HepG2 (cell line): ENCODE results near the gene TSTD2. TPM values are rescaled to one million over a fixed set of nuclear protein-coding genes. Genes with fewer than 3 reads are reported as not detected.

Experiments
- CHD4 ChIP-seq: fragments of 200-600 bp; sonication (generic); IDR thresholded peaks from 2 replicates; pipeline ENCODE4 v1.7.0; 2017; ENCODE audit warnings: mild to moderate bottlenecking, low read length, borderline replicate concordance
- KMT2B ChIP-seq: IDR thresholded peaks from 2 replicates; pipeline ENCODE4 v1.6.1; 2016; ENCODE audit warnings: missing genetic modification reagents, missing compliant biosample characterization
- SAP130 ChIP-seq: IDR thresholded peaks from 2 replicates; pipeline ENCODE4 v1.6.1; 2016; ENCODE audit warnings: low read depth
- ZEB1 ChIP-seq: IDR thresholded peaks from 2 replicates; pipeline ENCODE4 v1.6.1; 2012; ENCODE audit warnings: mild to moderate bottlenecking, low read depth, inconsistent platforms; ENCODE audit not compliant: insufficient replicate concordance
- ZNF24 ChIP-seq: fragments of 450-650 bp; IDR thresholded peaks from 2 replicates; pipeline ENCODE4 v1.6.1; 2017; ENCODE audit warnings: antibody characterized with exemption, mild to moderate bottlenecking
- ZNF720 ChIP-seq: sonication (generic); formaldehyde crosslinking; IDR thresholded peaks from 2 replicates; pipeline ENCODE4 v1.4.0; 2020; ENCODE audit warnings: missing genetic modification reagents
- ZSCAN21 ChIP-seq: sonication (generic); formaldehyde crosslinking; IDR thresholded peaks from 2 replicates; pipeline ENCODE4 v1.8.0; 2022; ENCODE audit warnings: mild to moderate bottlenecking, missing genetic modification reagents, moderate library complexity, borderline replicate concordance
- polyA plus RNA-seq, 8 experiments: library from polyadenylated mRNA; depleted of rRNA in 3 of 8; stranded (reverse) in 7 of 8; unstranded in 1 of 8; fragments of >200 nt; fragmentation: Illumina TruSeq in 4 of 8; extraction: Trizol in 4 of 8; gene quantifications; 2 replicates each; pipeline versions ENCODE4 v1.2.1 to v1.2.3, GENCODE V29; 2011 to 2016; ENCODE audit warnings: low read depth in 4 of 8, missing spikeins in 1 of 8, mixed read lengths in 1 of 8; ENCODE audit not compliant: insufficient read depth in 1 of 8
- total RNA-seq, 5 experiments: library from RNA; depleted of rRNA; stranded (reverse); fragments of >200 nt; fragmentation: Illumina TruSeq; extraction: Trizol; gene quantifications; 2 replicates each; pipeline ENCODE4 v1.2.3, GENCODE V29; 2016; ENCODE audit warnings: low read depth in 1 of 5
- TF ChIP-seq, protein P1 (sequence below): sonication (generic); formaldehyde crosslinking; IDR thresholded peaks from 2 replicates; pipeline ENCODE4 v1.4.0; 2020; ENCODE audit warnings: missing genetic modification reagents
- TF ChIP-seq, protein P2 (sequence below): sonication (generic); formaldehyde crosslinking; IDR thresholded peaks from 2 replicates; pipeline ENCODE4 v1.8.1; 2023; ENCODE audit warnings: mild to moderate bottlenecking, missing genetic modification reagents
- TF ChIP-seq, protein P3 (sequence below), 2 experiments: fragments of 450-650 bp in 1 of 2; sonication (generic) in 1 of 2; formaldehyde crosslinking; IDR thresholded peaks; 2 replicates each; pipeline versions ENCODE4 v1.5.0 to v1.8.0; 2020 to 2022; ENCODE audit warnings: mild to moderate bottlenecking in 1 of 2, missing genetic modification reagents in 1 of 2
- TF ChIP-seq, protein P4 (sequence below): sonication (generic); formaldehyde crosslinking; IDR thresholded peaks from 2 replicates; pipeline ENCODE4 v1.9.0; 2021; ENCODE audit warnings: missing genetic modification reagents, mild to moderate bottlenecking, borderline replicate concordance

The TSTD2 gene
- total and polyA plus RNA-seq, 2 of the 13 experiments (the other 11 are each of a cell fraction or from before 2014, with no cell fraction given): 16.0 to 23.1 TPM

DNA sequence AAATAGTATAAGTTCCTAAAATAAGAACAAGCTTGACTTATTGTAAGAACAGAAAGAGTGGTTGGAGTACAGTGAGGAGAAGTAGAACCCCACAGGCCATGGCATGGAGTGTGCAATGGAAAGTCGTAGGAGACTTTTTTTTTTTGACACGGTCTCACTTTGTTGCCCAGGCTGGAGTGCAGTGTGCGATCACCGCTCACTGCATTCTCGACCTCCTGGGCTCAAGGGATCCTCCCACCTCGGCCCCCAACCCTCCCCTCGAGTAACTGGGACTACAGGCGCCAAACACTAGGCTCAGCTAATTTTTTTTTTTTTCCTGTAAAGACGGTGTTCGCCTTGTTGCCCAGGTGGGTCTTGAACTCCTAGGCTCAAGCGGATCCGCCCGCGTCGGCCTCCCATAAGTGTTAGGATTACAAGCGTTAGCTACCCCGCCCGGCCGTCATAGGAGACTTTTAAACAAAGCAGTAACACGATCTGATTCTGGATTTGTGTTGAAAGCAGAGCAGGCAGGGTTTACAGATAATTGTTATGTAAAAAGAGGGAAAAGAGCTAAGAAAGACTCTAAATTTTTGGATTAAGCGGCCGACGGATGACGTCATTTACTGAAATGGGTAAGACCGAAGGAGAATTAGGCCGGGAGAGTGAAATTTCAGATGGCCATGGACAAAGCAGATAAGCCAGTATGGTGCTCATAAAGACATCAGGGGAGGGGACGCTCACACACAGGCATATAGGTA is 752 bp downstream of the TSTD2 start (continued):
- TF ChIP-seq ZEB1 (no peak), ZSCAN21 (CRISPR knock-in tag) (no peak), ZNF24 (peak; percentile 75; the same call in 1 of the 2 replicates), ZNF720 (CRISPR knock-in tag) (no peak), SAP130 (CRISPR knock-in tag) (0 out of 2 replicates have a peak, but pooled peaks have one; percentile 7), CHD4 (0 out of 2 replicates have a peak, but pooled peaks have one; percentile 12), KMT2B (CRISPR knock-in tag) (no peak)
- TF ChIP-seq, protein P1, sequence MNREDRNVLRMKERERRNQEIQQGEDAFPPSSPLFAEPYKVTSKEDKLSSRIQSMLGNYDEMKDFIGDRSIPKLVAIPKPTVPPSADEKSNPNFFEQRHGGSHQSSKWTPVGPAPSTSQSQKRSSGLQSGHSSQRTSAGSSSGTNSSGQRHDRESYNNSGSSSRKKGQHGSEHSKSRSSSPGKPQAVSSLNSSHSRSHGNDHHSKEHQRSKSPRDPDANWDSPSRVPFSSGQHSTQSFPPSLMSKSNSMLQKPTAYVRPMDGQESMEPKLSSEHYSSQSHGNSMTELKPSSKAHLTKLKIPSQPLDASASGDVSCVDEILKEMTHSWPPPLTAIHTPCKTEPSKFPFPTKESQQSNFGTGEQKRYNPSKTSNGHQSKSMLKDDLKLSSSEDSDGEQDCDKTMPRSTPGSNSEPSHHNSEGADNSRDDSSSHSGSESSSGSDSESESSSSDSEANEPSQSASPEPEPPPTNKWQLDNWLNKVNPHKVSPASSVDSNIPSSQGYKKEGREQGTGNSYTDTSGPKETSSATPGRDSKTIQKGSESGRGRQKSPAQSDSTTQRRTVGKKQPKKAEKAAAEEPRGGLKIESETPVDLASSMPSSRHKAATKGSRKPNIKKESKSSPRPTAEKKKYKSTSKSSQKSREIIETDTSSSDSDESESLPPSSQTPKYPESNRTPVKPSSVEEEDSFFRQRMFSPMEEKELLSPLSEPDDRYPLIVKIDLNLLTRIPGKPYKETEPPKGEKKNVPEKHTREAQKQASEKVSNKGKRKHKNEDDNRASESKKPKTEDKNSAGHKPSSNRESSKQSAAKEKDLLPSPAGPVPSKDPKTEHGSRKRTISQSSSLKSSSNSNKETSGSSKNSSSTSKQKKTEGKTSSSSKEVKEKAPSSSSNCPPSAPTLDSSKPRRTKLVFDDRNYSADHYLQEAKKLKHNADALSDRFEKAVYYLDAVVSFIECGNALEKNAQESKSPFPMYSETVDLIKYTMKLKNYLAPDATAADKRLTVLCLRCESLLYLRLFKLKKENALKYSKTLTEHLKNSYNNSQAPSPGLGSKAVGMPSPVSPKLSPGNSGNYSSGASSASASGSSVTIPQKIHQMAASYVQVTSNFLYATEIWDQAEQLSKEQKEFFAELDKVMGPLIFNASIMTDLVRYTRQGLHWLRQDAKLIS (CRISPR knock-in tag): no peak
- TF ChIP-seq, protein P2, sequence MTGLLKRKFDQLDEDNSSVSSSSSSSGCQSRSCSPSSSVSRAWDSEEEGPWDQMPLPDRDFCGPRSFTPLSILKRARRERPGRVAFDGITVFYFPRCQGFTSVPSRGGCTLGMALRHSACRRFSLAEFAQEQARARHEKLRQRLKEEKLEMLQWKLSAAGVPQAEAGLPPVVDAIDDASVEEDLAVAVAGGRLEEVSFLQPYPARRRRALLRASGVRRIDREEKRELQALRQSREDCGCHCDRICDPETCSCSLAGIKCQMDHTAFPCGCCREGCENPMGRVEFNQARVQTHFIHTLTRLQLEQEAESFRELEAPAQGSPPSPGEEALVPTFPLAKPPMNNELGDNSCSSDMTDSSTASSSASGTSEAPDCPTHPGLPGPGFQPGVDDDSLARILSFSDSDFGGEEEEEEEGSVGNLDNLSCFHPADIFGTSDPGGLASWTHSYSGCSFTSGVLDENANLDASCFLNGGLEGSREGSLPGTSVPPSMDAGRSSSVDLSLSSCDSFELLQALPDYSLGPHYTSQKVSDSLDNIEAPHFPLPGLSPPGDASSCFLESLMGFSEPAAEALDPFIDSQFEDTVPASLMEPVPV: no peak
- TF ChIP-seq, protein P3, sequence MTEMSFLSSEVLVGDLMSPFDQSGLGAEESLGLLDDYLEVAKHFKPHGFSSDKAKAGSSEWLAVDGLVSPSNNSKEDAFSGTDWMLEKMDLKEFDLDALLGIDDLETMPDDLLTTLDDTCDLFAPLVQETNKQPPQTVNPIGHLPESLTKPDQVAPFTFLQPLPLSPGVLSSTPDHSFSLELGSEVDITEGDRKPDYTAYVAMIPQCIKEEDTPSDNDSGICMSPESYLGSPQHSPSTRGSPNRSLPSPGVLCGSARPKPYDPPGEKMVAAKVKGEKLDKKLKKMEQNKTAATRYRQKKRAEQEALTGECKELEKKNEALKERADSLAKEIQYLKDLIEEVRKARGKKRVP (CRISPR knock-in tag; IDR thresholded peaks at IDR 0.05): peak in 1 of 2 experiments; percentile 33; a peak in 1 of 4 replicates
- TF ChIP-seq, protein P4, sequence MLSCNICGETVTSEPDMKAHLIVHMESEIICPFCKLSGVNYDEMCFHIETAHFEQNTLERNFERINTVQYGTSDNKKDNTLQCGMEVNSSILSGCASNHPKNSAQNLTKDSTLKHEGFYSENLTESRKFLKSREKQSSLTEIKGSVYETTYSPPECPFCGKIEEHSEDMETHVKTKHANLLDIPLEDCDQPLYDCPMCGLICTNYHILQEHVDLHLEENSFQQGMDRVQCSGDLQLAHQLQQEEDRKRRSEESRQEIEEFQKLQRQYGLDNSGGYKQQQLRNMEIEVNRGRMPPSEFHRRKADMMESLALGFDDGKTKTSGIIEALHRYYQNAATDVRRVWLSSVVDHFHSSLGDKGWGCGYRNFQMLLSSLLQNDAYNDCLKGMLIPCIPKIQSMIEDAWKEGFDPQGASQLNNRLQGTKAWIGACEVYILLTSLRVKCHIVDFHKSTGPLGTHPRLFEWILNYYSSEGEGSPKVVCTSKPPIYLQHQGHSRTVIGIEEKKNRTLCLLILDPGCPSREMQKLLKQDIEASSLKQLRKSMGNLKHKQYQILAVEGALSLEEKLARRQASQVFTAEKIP (CRISPR knock-in tag): no peak
